ENCODE measurements around the gene PPP2CA.

DNA sequence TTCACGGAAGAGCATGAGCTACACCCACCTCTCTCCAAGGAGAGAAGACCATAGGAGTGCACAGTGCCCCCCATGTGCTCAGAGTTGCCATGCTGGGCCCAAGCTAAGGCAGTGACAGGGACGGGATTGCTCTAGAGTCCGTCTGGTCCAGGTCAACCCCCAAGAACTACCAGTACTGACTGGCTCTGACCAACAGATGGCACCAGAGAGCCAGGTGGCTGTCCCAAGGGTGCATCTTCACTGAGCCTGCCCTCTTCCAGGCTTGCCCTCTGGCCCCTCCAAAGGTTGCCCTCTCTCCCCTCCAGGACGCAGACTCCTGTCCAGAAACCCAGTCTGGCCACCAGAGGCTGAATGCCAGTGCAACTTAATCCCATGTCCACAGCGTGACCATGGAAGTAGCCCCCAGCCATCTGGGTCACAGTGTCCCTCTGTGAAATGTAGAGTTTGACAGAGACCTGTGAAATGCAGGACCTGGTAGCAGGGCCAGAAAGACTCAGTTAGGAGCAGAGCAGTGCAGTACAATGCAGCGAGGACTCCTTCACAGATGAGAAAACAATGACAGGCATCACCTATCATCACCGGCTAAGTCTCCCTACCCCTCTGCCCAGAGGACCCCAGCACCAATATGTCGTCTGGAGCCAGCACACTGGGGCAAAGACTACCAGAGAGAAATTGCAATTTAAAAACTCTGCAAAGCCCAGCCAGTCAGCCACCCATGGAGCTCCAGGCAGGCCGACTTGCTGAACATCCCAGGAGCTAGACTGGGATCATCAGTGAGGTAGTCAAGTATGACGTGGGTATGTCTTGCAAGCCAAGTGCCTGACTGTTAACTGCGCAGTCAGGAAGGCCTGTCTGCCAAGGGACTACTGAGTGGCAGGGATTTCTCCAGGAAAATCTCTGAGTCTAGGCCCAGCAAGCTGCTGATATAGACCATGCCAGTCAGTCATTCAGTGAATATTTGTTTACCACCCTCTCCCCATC, 41.4 kb downstream of the PPP2CA start:
- TF ChIP-seq, protein P1, sequence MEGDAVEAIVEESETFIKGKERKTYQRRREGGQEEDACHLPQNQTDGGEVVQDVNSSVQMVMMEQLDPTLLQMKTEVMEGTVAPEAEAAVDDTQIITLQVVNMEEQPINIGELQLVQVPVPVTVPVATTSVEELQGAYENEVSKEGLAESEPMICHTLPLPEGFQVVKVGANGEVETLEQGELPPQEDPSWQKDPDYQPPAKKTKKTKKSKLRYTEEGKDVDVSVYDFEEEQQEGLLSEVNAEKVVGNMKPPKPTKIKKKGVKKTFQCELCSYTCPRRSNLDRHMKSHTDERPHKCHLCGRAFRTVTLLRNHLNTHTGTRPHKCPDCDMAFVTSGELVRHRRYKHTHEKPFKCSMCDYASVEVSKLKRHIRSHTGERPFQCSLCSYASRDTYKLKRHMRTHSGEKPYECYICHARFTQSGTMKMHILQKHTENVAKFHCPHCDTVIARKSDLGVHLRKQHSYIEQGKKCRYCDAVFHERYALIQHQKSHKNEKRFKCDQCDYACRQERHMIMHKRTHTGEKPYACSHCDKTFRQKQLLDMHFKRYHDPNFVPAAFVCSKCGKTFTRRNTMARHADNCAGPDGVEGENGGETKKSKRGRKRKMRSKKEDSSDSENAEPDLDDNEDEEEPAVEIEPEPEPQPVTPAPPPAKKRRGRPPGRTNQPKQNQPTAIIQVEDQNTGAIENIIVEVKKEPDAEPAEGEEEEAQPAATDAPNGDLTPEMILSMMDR (IDR thresholded peaks at IDR 0.05; ENCODE audit: low read depth, low read length), result peak; percentile 88
- TF ChIP-seq POLR2A (IDR thresholded peaks at IDR 0.05; ENCODE audit: extremely low read depth, insufficient read length), result no peak
